NB4 (cell line): ENCODE measurements around the gene PCSK6.
A peak's percentile ranks its signal among the peaks of the same experiment; 100 is the strongest.
"Not testable (repeated sequence)": the region's sequence is repeated elsewhere in the genome, so short reads cannot be mapped to it uniquely, and the experiment has no call there.

Experiments used
- DNase-seq: peaks from one replicate; pipeline ENCODE4 v3.0.0; 2010; ENCODE audit warnings: low read depth
- H3K4me3 ChIP-seq: one replicate; pipeline ENCODE4 v1.5.1; 2011; ENCODE audit warnings: mild to moderate bottlenecking, low read depth, low read length, moderate library complexity
- MYC ChIP-seq: IDR thresholded peaks from 2 replicates; pipeline ENCODE4 v1.6.1; 2011; ENCODE audit warnings: low read depth, low read length
- POLR2A ChIP-seq: IDR thresholded peaks from 2 replicates; pipeline ENCODE4 v1.6.1; 2011; ENCODE audit warnings: mild to moderate bottlenecking; ENCODE audit not compliant: insufficient read length; ENCODE audit errors: extremely low read depth
- TF ChIP-seq, protein P1 (sequence below): IDR thresholded peaks from 2 replicates; pipeline ENCODE4 v1.6.1; 2011; ENCODE audit warnings: low read depth, low read length
- TF ChIP-seq, protein P2 (sequence below): IDR thresholded peaks from one replicate; pipeline ENCODE4 v1.5.1; 2012; ENCODE audit warnings: low read depth, low read length

PCSK6 gene

DNA sequence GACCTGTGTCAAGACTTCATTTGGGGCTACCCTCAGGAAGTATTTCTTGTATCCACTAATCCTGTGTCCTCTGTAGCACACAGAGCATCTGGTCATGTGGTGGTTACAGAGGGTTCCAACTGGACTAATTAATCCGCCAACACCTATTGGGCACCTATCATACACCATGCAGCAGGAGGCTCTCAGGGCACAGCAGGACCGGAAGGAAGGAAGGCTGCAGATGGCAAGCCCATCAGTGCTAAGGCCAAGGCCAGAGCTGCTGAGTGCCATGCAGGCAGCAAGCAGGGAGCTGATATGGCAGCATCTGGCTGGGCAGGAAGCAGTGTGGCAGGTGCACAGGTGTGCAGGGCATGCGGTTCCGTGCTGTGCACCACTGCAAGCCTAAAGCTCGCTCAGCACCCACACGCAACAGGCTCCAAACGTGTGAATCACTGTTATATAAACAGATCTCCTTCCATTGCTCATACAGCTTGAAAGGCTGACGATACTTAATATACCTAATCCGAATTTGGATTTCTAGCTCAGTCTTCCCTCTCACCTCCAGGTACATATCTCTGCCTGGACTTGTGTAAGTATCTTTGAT, 130.1 kb downstream of the PCSK6 start:
- no peak overlapping the region for H3K4me3 ChIP-seq
- TF ChIP-seq POLR2A (no peak), MYC (no peak)
- TF ChIP-seq, protein P1, sequence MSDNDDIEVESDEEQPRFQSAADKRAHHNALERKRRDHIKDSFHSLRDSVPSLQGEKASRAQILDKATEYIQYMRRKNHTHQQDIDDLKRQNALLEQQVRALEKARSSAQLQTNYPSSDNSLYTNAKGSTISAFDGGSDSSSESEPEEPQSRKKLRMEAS, result no peak
- TF ChIP-seq, protein P2, sequence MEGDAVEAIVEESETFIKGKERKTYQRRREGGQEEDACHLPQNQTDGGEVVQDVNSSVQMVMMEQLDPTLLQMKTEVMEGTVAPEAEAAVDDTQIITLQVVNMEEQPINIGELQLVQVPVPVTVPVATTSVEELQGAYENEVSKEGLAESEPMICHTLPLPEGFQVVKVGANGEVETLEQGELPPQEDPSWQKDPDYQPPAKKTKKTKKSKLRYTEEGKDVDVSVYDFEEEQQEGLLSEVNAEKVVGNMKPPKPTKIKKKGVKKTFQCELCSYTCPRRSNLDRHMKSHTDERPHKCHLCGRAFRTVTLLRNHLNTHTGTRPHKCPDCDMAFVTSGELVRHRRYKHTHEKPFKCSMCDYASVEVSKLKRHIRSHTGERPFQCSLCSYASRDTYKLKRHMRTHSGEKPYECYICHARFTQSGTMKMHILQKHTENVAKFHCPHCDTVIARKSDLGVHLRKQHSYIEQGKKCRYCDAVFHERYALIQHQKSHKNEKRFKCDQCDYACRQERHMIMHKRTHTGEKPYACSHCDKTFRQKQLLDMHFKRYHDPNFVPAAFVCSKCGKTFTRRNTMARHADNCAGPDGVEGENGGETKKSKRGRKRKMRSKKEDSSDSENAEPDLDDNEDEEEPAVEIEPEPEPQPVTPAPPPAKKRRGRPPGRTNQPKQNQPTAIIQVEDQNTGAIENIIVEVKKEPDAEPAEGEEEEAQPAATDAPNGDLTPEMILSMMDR, result no peak
- DNase-seq, result no peak

DNA sequence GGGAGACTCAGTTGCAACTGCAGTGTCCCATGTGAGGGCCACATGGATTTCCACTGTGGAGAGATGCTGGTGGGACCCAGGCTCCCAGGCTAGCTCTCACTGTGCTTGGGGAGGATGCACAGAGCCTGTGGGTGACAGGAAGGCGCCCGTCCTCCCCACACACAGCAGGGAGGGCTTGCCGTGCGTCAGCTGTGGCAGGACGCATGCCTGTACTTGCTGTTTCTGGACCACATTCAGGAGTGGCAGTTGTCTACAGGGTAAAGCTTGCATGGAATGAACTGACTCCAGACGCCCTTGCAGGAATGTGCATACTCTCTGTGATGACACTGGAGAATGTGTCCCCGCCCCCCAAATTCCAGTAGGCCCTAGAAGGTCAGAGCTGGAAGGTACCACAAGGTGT, 130.6 kb downstream of the PCSK6 start:
- H3K4me3 ChIP-seq, result no peak overlapping the region
- TF ChIP-seq, protein P2, result no peak
- TF ChIP-seq POLR2A (no peak), MYC (no peak)
- TF ChIP-seq, protein P1, result no peak
- DNase-seq, result no peak

DNA sequence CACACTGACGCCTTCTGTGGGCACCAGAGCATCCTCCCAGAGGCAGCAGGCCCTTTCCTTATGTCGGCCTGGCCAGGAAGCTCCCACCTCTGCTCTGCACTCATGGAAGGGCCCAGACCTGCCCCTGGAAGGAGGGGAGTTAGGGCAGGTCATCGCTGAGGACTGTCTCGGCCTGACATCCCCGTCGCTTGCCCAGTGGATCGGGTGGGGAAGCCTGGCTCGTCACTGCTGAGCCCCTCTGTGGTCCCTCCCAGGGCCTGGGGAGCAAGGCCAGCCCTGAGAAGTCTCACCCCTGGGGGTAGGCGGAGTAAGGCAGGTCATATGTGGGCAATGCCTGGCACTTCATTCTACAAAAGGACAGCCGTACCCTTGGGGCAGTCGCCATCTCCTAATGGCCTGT, 131.6 kb downstream of the PCSK6 start:
- TF ChIP-seq, protein P2, result no peak
- no peak for TF ChIP-seq POLR2A
- TF ChIP-seq MYC, result no peak
- TF ChIP-seq, protein P1, result no peak
- DNase-seq, result no peak
- no peak overlapping the region for H3K4me3 ChIP-seq

DNA sequence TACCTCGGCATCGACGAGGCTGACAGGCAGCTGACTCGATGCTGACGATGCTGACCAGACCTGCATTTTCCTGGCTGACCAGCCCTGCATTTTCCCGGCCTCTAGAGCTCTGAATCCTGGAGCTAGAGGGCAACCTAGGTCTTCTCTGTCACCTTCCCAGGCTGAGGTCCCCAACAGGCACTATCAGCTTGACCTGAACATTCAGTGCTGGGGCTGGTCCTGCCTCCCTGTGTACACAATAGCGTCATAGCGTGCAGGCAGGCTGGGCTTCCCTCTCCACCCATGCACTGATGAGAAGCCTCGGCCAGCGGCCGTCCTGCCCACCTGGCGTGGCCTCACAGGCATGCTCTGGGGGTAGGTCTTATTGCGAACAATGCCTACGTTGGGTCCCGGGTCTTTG, 132.2 kb downstream of the PCSK6 start:
- TF ChIP-seq, protein P1, result no peak
- no peak for TF ChIP-seq MYC
- TF ChIP-seq POLR2A, result no peak
- DNase-seq, result peak; percentile 18
- no peak overlapping the region for H3K4me3 ChIP-seq

DNA sequence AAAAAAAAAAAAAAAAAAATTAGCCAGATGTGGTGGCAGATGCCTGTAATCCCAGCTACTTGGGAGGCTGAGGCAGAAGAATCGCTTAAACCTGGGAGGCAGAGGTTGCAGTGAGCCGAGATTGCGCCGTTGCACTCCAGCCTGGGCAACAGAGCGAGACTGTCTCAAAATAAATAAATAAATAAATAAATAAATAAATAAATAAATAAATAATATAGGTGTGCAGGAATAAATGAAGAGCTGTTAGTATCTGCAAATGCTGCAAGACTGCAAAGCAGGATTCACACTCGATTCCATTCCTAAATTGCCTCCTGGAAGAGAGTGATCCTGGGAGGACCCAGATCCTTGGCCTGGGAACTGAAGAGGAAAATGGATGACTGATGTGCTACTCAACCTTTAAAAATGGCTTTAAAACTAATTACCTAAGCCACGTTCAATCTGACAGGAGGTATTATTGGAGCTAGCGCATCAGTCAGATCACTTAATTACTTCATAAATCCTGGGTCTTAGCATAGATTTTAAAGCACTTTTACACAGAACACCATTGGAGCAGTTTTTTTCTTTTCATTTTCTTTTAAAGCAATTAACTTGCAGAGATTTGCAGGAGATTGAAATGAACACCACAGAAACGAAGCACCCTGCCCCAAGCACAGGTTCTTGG, 132.9 kb downstream of the PCSK6 start:
- DNase-seq, H3K4me3 ChIP-seq: not testable (repeated sequence)

DNA sequence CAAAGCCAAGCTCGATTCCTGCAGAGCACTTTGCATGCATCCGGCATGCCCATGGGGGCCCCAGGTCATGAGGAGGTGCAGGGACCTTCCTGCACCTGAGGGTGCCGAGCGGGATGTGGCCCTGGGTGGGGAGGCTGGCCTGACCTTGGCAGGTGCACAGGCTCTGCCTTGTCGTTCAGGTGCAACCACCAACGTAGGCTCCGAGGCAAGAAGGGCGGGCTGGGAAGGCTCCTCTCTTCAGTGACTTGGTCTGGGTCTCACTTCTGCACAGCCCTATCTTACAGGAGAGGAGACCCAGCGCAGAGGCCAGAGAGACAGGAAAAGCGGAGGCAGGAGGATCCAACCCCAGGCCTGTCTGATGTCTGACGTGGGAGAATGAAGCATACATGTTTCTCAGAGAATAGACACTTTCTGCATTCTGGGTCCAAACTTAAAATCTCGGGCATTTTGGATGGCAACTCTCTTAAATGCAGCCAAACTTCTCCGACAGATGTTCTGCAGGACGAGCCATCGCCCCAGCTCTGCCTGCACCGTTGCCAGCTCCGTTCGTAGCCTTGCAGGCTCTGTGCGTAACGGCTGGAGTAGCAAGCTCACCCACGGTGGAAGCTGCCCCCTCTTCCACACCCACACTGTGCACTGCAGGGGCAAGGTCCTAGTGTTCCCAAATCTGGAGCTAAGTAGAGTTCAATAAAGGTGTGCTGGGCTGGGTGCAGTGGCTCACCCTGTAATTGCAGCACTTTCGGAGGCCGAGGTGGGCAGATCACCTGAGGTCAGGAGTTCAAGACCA, 133.6 kb downstream of the PCSK6 start:
- no peak for TF ChIP-seq POLR2A
- TF ChIP-seq, protein P2, result no peak
- TF ChIP-seq, protein P1, result no peak
- TF ChIP-seq MYC, result no peak
- no peak overlapping the region for H3K4me3 ChIP-seq
- DNase-seq, result no peak
